ENCODE data around the gene EPB41L4B.

- no peak for TF ChIP-seq USF2 (IDR thresholded peaks at IDR 0.05; ENCODE audit: low read depth, low read length)
- TF ChIP-seq, protein P1, sequence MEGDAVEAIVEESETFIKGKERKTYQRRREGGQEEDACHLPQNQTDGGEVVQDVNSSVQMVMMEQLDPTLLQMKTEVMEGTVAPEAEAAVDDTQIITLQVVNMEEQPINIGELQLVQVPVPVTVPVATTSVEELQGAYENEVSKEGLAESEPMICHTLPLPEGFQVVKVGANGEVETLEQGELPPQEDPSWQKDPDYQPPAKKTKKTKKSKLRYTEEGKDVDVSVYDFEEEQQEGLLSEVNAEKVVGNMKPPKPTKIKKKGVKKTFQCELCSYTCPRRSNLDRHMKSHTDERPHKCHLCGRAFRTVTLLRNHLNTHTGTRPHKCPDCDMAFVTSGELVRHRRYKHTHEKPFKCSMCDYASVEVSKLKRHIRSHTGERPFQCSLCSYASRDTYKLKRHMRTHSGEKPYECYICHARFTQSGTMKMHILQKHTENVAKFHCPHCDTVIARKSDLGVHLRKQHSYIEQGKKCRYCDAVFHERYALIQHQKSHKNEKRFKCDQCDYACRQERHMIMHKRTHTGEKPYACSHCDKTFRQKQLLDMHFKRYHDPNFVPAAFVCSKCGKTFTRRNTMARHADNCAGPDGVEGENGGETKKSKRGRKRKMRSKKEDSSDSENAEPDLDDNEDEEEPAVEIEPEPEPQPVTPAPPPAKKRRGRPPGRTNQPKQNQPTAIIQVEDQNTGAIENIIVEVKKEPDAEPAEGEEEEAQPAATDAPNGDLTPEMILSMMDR (conservative IDR thresholded peaks at IDR 0.05; ENCODE audit: low read depth, low read length): no peak
- no peak for TF ChIP-seq BHLHE40 (IDR thresholded peaks at IDR 0.05; ENCODE audit: low read depth, low read length)
- TF ChIP-seq CEBPB (IDR thresholded peaks at IDR 0.05; ENCODE audit: low read depth, low read length): no peak
- no peak for TF ChIP-seq RCOR1 (IDR thresholded peaks at IDR 0.05; ENCODE audit: insufficient replicate concordance, low read length)
- TF ChIP-seq POLR2A (IDR thresholded peaks at IDR 0.05; ENCODE audit: low read depth, low read length): no peak
- TF ChIP-seq RAD21 (IDR thresholded peaks at IDR 0.05; ENCODE audit: low read length): no peak
- TF ChIP-seq RFX5 (IDR thresholded peaks at IDR 0.05; ENCODE audit: low read depth, low read length): no peak
- TF ChIP-seq ELK1 (IDR thresholded peaks at IDR 0.05; ENCODE audit: borderline replicate concordance, low read depth, low read length): no peak
- no peak for TF ChIP-seq SMC3 (IDR thresholded peaks at IDR 0.05; ENCODE audit: low read depth, low read length)
- no peak for TF ChIP-seq MAFK (IDR thresholded peaks at IDR 0.05; ENCODE audit: low read depth, low read length)
- no peak for TF ChIP-seq CHD1 (IDR thresholded peaks at IDR 0.05; ENCODE audit: low read depth, low read length)
- TF ChIP-seq NFE2L2 (IDR thresholded peaks at IDR 0.05; ENCODE audit: low read depth, low read length): no peak
Observed at GRCh38 chr9:109145051-109145450, 175.8 kb downstream of the EPB41L4B start.

Measured in IMR-90 (cell line).